HG02938 (cell line): Measurements from ENCODE around the gene SIDT1.
A peak's percentile ranks its signal among the peaks of the same experiment; 100 is the strongest.

Experiments used
- ATAC-seq: cut with Tn5 transposase; IDR thresholded peaks from one replicate; pipeline ENCODE4 v1.9.1; 2021; ENCODE audit warnings: mild to moderate bottlenecking, moderate library complexity; ENCODE audit not compliant: unreplicated experiment

SIDT1 gene

GRCh38 chr3:113541519-113541918 lies 9.2 kb downstream of the SIDT1 start:
- ATAC-seq: no peak

GRCh38 chr3:113545594-113545993 lies 13.2 kb downstream of the SIDT1 start:
- ATAC-seq: no peak

GRCh38 chr3:113546414-113546893 lies 14.1 kb downstream of the SIDT1 start:
- ATAC-seq: peak; percentile 92

- no peak for ATAC-seq
Measured at GRCh38 chr3:113548501-113548900, 16.1 kb downstream of the SIDT1 start.

GRCh38 chr3:113551820-113552219 lies 19.5 kb downstream of the SIDT1 start:
- no peak for ATAC-seq

- peak; percentile 68 for ATAC-seq
Measured at GRCh38 chr3:113552851-113553250, 20.5 kb downstream of the SIDT1 start.

GRCh38 chr3:113555138-113555537 lies 22.8 kb downstream of the SIDT1 start:
- ATAC-seq: no peak

GRCh38 chr3:113556316-113556945 lies 24.1 kb downstream of the SIDT1 start:
- no peak for ATAC-seq

- ATAC-seq: no peak
Measured at GRCh38 chr3:113556946-113557335, 24.6 kb downstream of the SIDT1 start.

GRCh38 chr3:113557374-113557773 lies 25.0 kb downstream of the SIDT1 start:
- ATAC-seq: no peak

- ATAC-seq: no peak
Measured at GRCh38 chr3:113559009-113559408, 26.7 kb downstream of the SIDT1 start.

- no peak for ATAC-seq
Measured at GRCh38 chr3:113560271-113560670, 27.9 kb downstream of the SIDT1 start.

GRCh38 chr3:113560831-113561623 lies 28.7 kb downstream of the SIDT1 start:
- ATAC-seq: no peak

- ATAC-seq: no peak
Measured at GRCh38 chr3:113565555-113565954, 33.2 kb downstream of the SIDT1 start.

GRCh38 chr3:113570158-113570557 lies 37.8 kb downstream of the SIDT1 start:
- ATAC-seq: no peak

- ATAC-seq: no peak
Measured at GRCh38 chr3:113571360-113571759, 39.0 kb downstream of the SIDT1 start.

- no peak for ATAC-seq
Measured at GRCh38 chr3:113573728-113574127, 41.4 kb downstream of the SIDT1 start.

- no peak for ATAC-seq
Measured at GRCh38 chr3:113574213-113574612, 41.9 kb downstream of the SIDT1 start.

- ATAC-seq: no peak
Measured at GRCh38 chr3:113575206-113575605, 42.9 kb downstream of the SIDT1 start.

- no peak for ATAC-seq
Measured at GRCh38 chr3:113585228-113585627, 52.9 kb downstream of the SIDT1 start.

- ATAC-seq: no peak
Measured at GRCh38 chr3:113585720-113586119, 53.4 kb downstream of the SIDT1 start.

GRCh38 chr3:113588806-113589205 lies 56.5 kb downstream of the SIDT1 start:
- no peak for ATAC-seq
